Inflammatory macrophage (primary cell): Measurements from ENCODE around the gene CPNE2.
"Not testable (repeated sequence)": the region's sequence is repeated elsewhere in the genome, so short reads cannot be mapped to it uniquely, and the experiment has no call there.

Experiments
- DNase-seq, 2 donors: peaks; one replicate each; pipeline ENCODE4 v3.0.0-alpha.2; 2020 to 2022

The CPNE2 gene

DNA sequence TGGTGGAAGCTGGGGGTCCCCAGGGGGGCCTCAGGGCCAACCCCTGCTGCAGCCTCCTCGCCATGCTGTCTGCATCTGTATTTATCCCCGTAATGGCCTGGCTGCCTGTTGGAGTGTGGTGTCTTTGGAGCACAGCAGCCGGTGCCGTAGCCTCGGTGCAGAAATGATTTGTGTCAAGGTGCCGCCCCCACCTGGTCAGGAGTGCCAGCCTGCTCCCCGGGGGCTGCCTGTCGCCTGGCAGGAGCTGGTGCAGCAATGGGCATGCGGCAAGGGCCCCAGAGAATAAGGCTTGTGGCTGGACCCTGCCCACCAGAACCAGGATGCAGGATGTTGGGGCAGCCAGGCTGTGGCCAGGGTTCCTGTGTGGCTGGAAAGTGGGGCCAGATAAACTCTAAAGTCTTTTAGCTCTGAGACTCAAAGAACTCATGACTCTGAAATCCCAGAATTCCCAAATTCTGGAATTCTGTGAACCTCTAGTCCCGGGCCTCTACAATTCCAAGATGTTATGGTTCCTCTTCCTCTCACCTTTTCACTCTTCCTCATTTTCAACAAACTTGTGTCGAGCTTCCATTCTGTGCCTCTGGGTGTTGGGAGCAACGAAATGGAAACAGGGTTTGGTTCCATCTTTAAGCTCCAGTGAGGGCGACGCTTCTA lies 5.9 kb downstream of the CPNE2 start:
- no peak for DNase-seq

DNA sequence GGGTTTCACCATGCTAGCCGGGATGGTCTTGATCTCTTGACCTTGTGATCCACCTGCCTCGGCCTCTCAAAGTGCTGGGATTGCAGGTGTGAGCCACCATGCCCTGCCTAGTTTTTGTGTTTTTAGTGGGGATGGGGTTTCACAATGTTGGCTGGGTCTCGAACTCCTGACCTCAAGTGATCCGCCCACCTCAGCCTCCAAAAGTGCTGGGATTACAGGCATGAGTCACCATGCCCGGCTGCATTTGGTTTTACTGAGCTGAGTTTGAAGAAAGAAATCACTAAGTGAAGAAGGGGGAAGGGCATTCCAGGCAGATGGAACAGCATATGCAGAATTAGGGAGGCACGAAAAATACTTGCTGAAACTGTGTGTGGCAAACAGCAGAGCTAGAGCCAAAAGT lies 7.6 kb downstream of the CPNE2 start:
- peak in 1 of 2 donors; percentile 28 for DNase-seq

DNA sequence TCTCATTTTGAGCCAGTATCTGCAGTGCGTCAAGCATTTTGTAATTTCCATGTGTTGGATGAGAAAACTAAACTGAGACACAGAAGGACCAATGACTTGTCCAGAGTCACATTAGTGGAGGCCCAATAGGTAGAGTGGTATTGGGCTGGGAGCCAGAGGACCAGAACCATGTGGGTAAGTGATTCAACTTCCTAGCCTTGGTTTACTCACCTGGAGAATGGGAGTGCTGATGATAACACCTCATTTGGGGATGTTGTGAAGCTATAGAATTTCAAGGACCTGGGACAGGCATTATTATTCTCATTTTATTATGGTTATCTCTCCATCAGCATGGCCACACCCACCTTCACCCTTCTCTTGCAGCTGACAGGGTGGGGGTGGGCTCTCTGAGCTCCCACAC lies 8.1 kb downstream of the CPNE2 start:
- no peak for DNase-seq

DNA sequence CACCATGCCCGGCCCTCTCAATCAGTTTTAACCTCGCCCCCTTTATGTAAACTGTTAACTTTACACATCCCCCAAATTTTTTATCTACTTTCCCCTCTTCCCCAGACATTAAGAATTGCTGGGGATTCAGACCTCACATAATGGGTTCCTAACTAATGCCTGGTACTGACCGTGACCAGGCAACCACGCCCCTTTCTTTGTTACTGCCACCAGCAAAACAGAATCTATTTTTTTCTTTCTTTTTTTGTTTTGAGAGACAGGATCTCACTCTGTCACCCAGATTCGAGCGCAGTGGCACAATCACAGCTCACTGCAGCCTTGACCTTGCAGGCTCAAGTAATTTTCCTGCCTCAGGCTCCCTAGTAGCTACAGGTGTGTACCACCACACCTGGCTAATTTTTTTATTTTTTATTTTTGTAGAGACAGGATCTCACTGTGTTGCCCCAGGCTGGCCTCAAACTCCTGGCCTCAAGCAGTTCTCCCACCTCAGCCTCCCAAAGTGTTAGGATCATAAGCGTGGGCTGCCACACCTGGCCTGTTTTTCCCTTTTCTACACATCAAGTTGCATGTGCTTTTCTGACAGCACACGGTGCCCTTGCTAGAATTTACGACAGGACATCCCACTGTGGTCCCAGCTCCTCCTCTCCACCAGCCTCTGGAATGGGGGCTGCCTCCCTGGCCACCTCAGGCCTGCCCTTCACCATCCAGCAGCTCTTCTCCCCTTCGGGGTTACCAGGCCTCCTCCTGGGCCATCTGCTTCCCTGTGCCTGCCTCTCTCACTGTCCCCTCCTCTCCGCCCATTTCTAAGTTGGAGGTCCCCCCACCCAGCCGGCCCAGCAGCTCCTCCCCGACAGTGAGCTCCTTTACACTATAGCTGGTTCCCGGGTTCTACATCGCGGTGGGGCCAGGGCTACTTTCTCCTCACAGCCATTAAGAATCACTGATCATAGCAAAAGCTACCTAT lies 10.8 kb downstream of the CPNE2 start:
- DNase-seq: no peak

DNA sequence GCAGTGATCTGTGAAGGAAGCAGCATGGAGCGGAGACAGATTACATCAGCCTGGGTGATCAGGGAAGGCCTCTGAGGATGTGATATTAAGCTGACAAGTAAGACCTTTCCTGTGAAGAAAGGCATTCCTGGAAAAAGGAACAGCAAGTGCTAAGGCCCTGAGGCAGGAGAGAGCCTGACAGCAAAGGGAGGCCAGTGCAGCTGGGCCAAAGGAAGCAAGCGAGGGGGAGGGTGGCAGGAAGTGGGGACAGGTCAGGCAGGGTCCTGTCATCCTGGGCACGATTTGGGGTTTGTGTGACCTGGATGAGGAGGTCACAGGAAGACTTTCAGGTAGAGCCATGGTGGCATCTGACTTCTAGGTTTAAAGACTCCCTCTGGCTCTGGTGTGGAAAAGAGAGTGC lies 12.3 kb downstream of the CPNE2 start:
- no peak for DNase-seq

DNA sequence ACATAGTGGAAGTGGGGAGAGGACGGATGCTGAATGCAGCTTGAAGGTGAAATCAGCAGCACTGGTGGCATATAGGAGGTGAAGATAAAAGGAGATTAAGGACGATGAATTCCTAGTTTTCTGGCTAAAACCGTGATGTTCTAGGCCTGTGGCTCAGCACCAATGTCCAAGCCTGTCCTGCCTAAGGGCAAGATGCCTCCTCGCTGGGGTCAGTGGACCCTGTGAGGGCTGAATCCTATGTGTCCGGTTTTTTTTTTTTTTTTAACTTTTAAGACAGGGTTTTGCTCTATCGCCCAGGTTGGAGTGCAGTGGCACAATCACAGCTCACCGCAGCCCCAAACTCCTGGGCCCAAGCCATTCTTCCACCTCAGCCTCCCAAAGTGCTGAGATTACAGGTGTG lies 12.8 kb downstream of the CPNE2 start:
- DNase-seq: no peak

DNA sequence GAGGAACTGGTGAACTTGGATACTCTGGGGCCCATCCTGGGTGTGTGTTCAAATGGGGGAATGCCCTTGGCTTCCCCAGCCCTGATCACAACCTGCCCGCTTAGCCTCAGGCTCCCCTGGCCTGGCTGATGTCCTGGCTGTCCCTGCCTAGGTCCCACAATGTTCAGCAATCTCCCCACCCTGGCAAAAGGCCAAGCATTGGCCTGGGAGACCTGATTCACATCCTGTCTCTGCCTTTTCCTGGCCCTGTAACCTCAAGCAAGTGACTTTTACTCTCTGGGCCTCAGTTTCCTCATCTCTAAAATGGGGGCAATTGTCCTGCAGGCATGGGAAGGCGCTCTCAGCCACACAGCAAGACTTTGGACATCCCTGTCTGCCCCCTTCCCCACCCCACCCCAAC lies 14.4 kb downstream of the CPNE2 start:
- no peak for DNase-seq

DNA sequence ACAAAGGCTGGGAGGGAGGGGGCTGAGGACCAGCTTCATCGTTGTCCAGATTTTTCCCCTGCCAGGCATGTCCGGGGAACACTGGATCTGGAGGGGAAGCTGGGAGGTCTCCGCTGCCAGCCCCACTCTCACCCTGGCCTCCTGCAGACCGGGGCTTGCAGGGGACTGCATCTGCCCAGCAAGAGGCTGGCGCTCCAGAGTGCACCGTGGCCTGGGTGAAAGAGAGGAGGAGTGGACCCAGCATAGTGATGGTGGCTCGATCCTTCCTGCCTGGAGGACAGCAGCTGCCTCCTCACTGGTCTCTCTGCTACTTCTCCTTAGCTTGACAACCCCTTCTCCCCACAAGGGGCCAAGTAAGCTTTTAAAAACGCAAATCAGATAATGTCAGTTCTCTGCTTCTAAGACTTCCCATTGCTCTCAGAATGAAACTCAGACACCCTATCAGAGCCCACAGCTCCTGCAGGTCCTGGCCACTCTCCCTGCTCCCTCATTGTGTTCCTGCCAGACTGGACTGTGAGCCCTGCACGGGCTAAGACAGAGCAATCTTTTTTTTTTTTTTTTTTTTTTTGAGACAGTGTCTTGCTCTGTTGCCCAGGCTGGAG lies 15.0 kb downstream of the CPNE2 start:
- no peak for DNase-seq

DNA sequence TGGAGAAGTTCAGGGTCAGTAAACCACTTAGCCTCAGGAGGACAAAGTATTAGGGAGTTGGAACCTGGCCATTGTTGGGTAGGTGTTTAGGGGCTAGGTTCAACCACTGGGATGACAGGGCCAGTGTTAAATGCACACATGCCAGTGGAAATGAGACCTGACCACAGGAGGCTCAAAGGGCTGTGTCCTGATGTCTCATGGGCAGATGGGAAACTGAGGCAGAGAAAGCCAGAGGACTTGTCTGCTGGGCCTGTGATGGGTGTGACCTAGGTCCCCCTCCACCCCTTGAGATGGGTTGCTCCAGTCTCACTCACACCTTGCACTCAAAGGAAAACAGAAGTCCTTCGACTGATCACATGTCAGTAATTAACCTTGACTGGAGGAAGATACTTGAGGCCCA lies 16.0 kb downstream of the CPNE2 start:
- no peak for DNase-seq

DNA sequence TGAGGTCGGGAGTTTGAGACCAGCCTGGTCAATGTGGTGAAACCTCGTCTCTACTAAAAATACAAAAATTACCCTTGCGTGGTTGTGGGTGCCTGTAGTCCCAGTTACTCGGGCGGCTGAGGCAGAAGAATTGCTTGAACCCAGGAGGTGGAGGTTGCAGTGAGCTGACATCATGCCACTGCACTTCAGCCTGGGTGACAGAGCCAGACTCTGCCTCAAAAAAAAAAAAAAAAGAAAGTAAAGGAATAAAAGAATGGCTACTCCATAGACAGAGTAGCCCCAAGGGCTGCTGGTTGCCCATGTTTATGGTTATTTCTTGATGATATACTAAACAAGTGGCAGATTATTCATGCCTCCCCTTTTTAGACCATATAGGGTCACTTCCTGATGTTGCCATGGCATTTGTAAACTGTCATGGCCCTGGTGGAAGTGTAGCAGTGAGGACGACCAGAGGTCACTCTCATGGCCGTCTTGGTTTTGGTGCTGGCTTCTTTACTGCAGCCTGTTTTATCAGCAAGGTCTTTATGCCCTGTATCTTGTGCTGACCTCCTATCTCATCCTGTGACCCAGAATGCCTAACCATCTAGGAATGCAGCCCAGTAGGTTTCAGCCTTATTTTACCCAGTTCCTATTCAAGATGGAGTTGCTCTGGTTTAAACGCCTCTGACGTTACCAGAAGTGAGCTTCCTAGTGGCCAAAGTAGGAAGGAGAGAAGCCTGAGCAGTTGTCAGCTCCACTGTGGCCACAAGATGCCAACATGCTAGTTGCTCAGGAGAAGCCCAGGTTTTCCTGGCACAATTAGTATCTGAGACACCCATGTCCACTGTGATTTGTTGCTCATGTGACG lies 17.1 kb downstream of the CPNE2 start:
- DNase-seq: not testable (repeated sequence)

DNA sequence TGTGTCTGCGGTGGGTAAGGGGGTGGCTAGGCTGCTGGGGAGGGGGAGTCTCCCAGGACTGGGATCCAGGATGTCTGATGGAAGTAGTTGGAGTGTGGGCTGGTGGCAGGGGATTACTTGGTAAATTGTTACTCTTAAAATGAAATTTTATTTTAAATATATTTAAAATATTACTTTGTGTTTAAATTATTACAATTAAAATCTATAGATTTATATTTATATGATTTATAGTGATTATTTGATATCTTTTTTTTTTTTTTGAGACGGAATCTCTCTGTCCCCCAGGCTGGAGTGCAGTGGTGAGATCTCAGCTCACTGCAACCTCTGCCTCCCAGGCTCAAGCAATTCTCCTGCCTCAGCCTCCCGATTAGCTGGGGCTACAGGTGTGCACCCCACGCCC lies 18.6 kb downstream of the CPNE2 start:
- no peak for DNase-seq

DNA sequence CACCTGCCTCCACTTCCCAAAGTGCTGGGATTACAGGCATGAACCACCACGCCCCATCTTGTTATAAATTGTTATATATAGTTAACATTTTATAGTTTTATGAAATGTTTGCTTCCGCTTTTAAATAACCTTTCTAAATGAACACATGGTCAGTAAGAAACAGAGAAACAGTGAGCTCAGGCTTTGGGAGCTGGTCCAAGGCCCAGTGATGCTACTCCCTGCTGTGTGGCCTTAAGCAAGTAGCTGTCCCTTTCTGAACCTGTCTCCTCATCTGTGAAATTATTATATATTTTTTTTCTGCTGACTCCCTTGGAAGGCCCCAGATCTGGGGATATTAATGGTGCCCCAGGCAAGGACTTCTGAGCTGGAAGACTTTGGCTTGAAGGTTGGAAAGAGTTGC lies 19.0 kb downstream of the CPNE2 start:
- DNase-seq: no peak

DNA sequence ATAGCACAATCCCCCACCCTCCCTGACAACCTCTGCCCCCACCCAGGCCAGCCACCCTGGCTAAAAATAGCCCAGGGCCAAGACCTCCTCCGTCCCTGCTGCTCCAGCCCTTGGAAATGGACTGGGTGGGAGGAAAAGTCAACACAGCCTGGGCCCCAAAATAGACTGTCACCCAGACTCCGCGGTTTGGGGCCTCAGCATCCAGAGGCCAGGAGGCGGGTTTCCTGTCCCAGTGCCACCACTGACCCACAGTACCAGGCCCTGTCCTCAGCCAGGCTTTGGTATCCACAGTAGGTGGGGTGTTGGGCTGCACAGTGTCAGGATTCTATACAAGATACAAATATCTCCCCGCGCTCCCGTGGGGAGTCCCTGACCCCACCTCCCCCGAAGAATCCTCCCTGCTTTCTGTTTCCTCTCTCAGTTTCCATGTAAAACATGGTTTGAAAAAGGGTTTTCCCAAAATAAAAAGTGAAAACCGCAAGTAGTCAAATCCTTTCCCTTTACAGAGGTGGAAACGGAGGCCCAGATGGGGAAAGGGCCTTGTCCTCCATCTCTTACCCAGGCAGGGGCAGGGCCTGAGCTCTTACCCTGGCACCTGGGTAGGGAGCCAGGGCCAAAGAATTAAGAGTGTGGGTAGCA lies 20.1 kb downstream of the CPNE2 start:
- DNase-seq: no peak

DNA sequence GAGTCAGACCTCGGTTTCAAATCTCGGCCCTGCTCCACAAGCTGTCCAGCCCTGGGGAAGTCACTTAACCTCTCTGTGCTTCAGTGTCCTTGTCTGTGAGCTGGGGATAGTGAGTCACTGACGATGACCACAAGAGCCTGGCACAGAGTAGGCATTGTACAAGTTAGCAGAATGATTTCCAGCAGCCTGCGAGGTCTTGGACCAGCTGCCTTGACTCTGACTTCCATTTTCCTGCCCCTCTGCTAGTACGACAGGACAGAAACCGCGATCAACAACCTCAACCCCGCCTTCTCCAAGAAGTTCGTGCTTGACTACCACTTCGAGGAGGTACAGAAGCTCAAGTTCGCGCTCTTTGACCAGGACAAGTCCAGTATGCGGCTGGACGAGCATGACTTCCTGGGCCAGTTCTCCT lies 20.7 kb downstream of the CPNE2 start:
- DNase-seq: no peak

DNA sequence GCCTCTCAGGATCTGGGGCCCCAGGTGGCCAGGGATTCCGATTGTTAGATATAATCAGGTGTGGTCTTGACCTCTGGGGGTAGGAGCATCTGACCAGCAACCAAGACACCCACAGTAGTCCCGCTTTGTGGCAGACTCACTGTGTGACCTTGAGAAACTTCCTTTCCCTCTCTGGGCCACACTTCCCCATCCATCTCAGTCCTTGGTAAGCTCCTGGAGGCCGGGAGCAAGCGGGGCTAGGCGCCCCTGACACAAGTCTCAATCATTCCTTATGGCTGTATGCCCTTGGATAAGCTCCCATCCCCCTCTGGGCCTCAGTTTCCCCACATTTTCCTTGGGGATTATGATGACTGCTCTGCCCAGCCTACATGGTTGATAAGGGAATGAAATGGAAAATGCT lies 21.3 kb downstream of the CPNE2 start:
- no peak for DNase-seq

DNA sequence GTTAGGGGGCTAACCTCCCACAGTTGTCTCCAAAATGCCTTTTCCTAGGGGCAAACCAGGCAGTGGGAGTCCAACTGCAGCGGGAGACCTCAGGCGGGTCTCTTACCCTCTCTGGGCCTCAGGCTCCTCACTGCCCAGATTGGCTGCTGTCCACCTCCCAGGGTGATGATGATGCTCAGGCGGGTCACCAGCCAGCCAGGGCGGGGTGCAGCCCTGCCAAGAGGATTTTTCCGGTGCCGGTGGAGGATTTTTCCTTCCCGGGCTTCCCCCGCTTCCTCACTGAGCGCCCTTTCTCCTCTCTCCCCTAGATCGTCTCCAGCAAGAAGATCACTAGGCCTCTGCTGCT lies 22.8 kb downstream of the CPNE2 start:
- DNase-seq: no peak

DNA sequence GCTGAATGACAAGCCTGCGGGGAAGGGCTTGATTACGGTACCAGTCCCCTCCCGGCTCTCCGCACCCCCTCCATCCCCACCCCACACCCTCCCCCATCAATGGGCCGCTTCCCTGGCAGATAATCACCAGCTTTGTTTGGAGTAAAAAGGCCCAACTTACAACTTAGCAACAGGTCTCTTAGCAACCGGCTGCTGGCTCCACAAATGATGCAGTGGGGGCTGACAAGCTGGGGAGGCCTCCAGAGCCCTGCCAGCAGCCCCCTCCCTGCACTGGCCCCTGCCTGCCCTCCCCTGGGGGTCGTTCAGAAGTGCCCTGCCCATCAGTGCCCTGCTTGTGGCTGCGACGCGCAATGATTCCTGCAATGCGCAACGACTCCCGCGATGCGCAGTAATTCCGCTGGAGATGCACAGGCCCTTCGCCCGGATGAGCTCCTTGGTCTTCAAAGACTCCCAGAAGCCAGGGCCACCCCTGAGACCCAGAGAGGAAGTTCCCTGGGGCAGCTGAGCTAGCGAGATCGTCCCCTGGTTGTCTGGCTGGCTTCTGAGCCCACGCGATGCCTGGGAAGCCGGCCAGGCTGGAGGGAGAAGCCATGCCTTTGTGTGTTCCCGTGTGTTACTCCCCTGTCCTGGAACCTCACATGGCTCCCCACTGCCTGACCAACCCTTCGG lies 23.3 kb downstream of the CPNE2 start:
- peak in 1 of 2 donors; percentile 19 for DNase-seq

DNA sequence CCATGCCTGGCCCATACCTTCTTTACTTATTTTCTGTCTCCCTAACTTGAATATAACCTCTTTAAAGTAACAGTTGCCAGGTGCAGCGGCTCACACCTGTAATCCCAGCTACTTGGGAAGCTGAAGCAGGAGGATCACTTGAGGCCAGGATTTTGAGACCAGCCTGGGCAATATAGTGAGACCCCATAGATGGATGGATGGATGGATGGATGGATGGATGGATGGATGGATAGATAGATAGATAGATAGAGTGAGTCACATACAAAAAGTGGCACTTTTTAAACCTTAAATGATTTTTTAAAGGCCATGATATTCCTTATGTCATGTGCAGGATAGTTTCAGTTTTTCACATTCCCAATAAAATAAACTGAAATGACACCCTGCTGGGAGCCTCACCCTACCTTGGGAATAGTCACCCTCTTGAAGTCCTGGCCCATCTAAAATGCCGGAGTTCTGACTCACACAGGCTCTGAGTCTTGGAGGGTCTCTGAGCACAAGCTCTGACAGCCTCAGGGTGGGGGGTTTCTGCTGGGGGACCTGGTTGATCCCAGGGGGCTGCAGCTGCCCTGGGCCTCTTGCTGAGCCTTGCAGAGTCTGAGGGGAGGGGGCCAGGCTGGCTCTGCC lies 26.2 kb downstream of the CPNE2 start:
- DNase-seq: no peak

DNA sequence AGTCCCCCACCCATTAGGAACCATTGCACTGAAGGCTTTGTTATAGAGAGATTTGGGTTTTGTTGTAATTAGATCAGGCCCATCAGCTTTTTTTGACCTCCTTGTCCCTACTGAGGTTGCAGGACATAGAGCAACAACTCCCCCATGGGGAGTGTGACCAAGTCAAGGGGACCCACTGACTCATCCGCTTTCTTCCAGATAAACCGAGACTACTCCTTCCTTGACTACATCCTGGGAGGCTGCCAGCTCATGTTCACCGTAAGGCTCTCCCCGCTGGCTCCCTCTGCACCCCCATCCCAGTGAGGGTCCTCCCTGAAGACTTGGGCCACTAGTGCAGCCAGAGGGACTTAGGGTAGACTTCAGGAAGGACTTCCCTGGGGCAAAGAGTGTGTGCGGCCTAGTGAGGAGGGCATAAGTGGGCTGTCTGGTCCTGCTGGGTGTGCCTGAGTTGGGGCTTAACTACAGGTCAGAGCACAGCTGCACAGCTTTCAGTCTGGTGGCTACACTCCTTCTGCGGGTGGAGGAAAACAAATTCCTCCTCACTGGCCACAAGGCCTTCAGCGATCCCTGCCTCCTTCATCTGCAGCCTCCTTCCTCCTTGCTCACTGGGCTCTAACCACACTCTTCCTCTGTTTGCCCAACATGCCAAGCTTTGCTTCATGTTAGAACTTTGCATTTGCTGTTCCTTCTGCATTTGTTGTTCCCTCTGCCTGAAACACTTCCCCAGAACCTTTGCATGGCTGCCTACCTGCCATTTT lies 31.0 kb downstream of the CPNE2 start:
- peak; percentile 35 to 53 for DNase-seq

DNA sequence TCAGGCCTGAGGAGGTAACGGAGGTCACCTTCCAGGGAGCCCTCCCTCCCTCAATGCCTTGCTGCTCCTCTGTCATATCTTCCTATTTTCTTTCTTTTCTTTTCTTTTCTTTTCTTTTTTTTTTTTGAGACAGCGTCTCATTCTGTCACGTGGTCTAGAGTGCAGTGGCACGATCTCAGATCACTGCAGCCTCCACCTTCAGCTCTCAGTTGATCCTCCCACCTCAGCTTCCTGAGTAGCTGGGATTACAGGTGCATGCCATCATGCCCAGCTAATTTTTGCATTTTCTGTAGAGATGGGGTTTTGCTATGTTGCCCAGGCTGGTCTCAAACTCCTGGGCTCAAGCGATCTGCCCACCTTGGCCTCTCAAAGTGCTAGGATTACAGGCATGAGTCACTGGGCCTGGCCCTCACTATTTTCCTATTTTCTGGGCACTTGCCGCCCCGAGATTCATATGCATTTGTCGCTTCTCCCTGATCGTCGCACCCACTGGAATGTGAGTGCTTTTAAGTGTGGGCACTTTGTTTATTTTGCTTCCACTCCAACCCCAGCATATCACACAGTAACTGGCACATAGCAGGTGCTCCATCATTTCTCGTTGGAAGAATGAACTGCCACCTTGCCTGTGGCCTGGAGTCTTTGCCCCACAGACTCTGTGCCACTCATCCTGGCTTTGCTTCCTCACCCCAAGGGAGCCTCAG lies 31.7 kb downstream of the CPNE2 start:
- DNase-seq: no peak
